Osteoblast (primary cell): ENCODE results near the gene PABPC4L. TPM values are rescaled to one million over a fixed set of nuclear protein-coding genes. Genes with fewer than 3 reads are reported as not detected.

Source experiments
- DNase-seq: peaks from one replicate; pipeline ENCODE4 v3.0.0; 2011; ENCODE audit warnings: low spot score, mixed read lengths; ENCODE audit not compliant: insufficient read length; ENCODE audit errors: missing footprints
- H2AFZ ChIP-seq: 2 replicates; pipeline ENCODE4 v1.6.0; 2011; ENCODE audit warnings: mild to moderate bottlenecking, low read length
- H3K27ac ChIP-seq: 2 replicates; pipeline ENCODE4 v1.5.1; 2011; ENCODE audit warnings: mild to moderate bottlenecking, low read depth, low read length, moderate library complexity
- H3K27me3 ChIP-seq: 2 replicates; pipeline ENCODE4 v1.6.0; 2012; ENCODE audit warnings: mild to moderate bottlenecking, control low read depth, inconsistent platforms, low read length, moderate library complexity; ENCODE audit not compliant: insufficient read depth
- H3K36me3 ChIP-seq: 2 replicates; pipeline ENCODE4 v1.5.1; 2011; ENCODE audit warnings: mild to moderate bottlenecking, low read length, control low read depth, moderate library complexity; ENCODE audit not compliant: insufficient read depth
- H3K4me1 ChIP-seq: 2 replicates; pipeline ENCODE4 v1.5.1; 2011; ENCODE audit warnings: mild to moderate bottlenecking, low read length, control low read depth, moderate library complexity; ENCODE audit not compliant: insufficient read depth
- H3K4me2 ChIP-seq: 2 replicates; pipeline ENCODE4 v1.6.0; 2011; ENCODE audit warnings: mild to moderate bottlenecking, low read length; ENCODE audit not compliant: insufficient read depth
- H3K4me3 ChIP-seq: fragments of 200-600 bp; sonication (generic); 3 replicates; pipeline ENCODE4 v1.5.1; 2012; ENCODE audit warnings: mild to moderate bottlenecking, low read length, inconsistent platforms; ENCODE audit not compliant: insufficient read depth
- H3K79me2 ChIP-seq: 2 replicates; pipeline ENCODE4 v1.6.0; 2012; ENCODE audit warnings: mild to moderate bottlenecking, low read length, control low read depth, inconsistent platforms; ENCODE audit not compliant: insufficient read depth
- H3K9me3 ChIP-seq: 2 replicates; pipeline ENCODE4 v1.5.1; 2011; ENCODE audit warnings: low read depth, low read length, control low read depth
- H4K20me1 ChIP-seq: 2 replicates; pipeline ENCODE4 v1.6.0; 2012; ENCODE audit warnings: mild to moderate bottlenecking, low read length, control low read depth; ENCODE audit not compliant: insufficient read depth
- CTCF ChIP-seq: IDR thresholded peaks from 2 replicates; pipeline ENCODE4 v1.5.1; 2011; ENCODE audit warnings: mild to moderate bottlenecking, low read depth, low read length, moderate library complexity; ENCODE audit errors: extremely low read depth
- total RNA-seq: library from RNA; depleted of rRNA; stranded (reverse); fragments of >200 nt; gene quantifications from 2 replicates; pipeline ENCODE4 v1.2.3, GENCODE V29; 2012

PABPC4L gene
- total RNA-seq, 1 donor = 1.1 TPM

GRCh38 chr4:134147941-134148340 lies 53.6 kb downstream of the PABPC4L start:
- no peak for DNase-seq
- no peak overlapping the region for H3K27ac ChIP-seq
- no peak overlapping the region for H3K4me3 ChIP-seq
- no peaks in the 10 kb centered on the region for H3K79me2 ChIP-seq
- H3K27me3 ChIP-seq = no peaks in the 10 kb centered on the region
- H3K4me2 ChIP-seq = no peak overlapping the region
- no peak overlapping the region for H2AFZ ChIP-seq
- H3K9me3 ChIP-seq = no peaks in the 10 kb centered on the region
- H4K20me1 ChIP-seq = no peaks in the 10 kb centered on the region
- no peak for TF ChIP-seq CTCF
- H3K4me1 ChIP-seq = no peaks in the 10 kb centered on the region
- no peaks in the 10 kb centered on the region for H3K36me3 ChIP-seq
